Skeletal muscle satellite cell (primary cell): ENCODE measurements around the gene SIX1. TPM values are rescaled to one million over a fixed set of nuclear protein-coding genes. Genes with fewer than 3 reads are reported as not detected.

ENCODE experiments used
- H3K27me3 ChIP-seq: 2 replicates; pipeline ENCODE4 v1.7.0; 2013; ENCODE audit warnings: low read length; ENCODE audit not compliant: control insufficient read depth, insufficient read depth
- H3K36me3 ChIP-seq: 2 replicates; pipeline ENCODE4 v1.7.0; 2013; ENCODE audit warnings: mild to moderate bottlenecking, control low read depth, low read length; ENCODE audit not compliant: insufficient read depth
- H3K4me1 ChIP-seq: 2 replicates; pipeline ENCODE4 v1.7.0; 2013; ENCODE audit warnings: low read length; ENCODE audit not compliant: control insufficient read depth, insufficient read depth
- H3K4me2 ChIP-seq: 2 replicates; pipeline ENCODE4 v1.7.0; 2013; ENCODE audit warnings: mild to moderate bottlenecking, low read length
- H3K4me3 ChIP-seq: 2 replicates; pipeline ENCODE4 v1.7.0; 2013; ENCODE audit warnings: low read length
- H3K9ac ChIP-seq: 2 replicates; pipeline ENCODE4 v1.7.0; 2013; ENCODE audit warnings: mild to moderate bottlenecking, low read depth, low read length, moderate library complexity
- H3K9me3 ChIP-seq: replicated peaks from 2 replicates; pipeline ENCODE4 v1.7.0; 2013; ENCODE audit warnings: mild to moderate bottlenecking, control low read depth, low read length
- total RNA-seq: library from RNA; depleted of rRNA; stranded (reverse); fragments of >200 nt; gene quantifications from 2 replicates; pipeline ENCODE4 v1.2.3, GENCODE V29; 2012; rRNA removed

Gene SIX1
- 8.1 and 15.9 TPM in 2 replicates for total RNA-seq

GRCh38 chr14:60648934-60649874, at the start of gene SIX1:
Gene SIX1 (minus strand): TSS chr14:60649477. CDS start chr14:60649189, 288 bp downstream.
- peaks cover 38% of the 10 kb centered on the region for H3K4me1 ChIP-seq
- H3K4me2 ChIP-seq, result peak within 1 kb of the TSS; percentile 95
- H3K27me3 ChIP-seq, result no peaks in the 10 kb centered on the region
- peaks cover 43% of the 10 kb centered on the region for H3K36me3 ChIP-seq
- H3K9ac ChIP-seq, result peak within 1 kb of the TSS; percentile 90
- H3K4me3 ChIP-seq, result peak within 1 kb of the TSS; percentile 94
- H3K9me3 ChIP-seq, result no peaks in the 10 kb centered on the region

GRCh38 chr14:60695327-60695726, 46.0 kb upstream of the SIX1 start:
- Histone ChIP-seq H3K36me3 (no peaks in the 10 kb centered on the region), H3K9ac (no peak overlapping the region), H3K4me3 (no peak overlapping the region), H3K9me3 (no peaks in the 10 kb centered on the region), H3K27me3 (no peaks in the 10 kb centered on the region), H3K4me1 (no peaks in the 10 kb centered on the region), H3K4me2 (no peak overlapping the region)

GRCh38 chr14:60691383-60692113, 42.3 kb upstream of the SIX1 start:
- Histone ChIP-seq H3K4me2 (no peak overlapping the region), H3K9ac (no peak overlapping the region), H3K36me3 (no peaks in the 10 kb centered on the region), H3K27me3 (no peaks in the 10 kb centered on the region), H3K4me1 (no peaks in the 10 kb centered on the region), H3K4me3 (no peak overlapping the region), H3K9me3 (no peaks in the 10 kb centered on the region)

GRCh38 chr14:60686865-60687264, 37.6 kb upstream of the SIX1 start:
- H3K4me2 ChIP-seq, result no peak overlapping the region
- no peak overlapping the region for H3K4me3 ChIP-seq
- no peaks in the 10 kb centered on the region for H3K27me3 ChIP-seq
- H3K36me3 ChIP-seq, result no peaks in the 10 kb centered on the region
- H3K9ac ChIP-seq, result no peak overlapping the region
- H3K9me3 ChIP-seq, result no peaks in the 10 kb centered on the region
- H3K4me1 ChIP-seq, result no peaks in the 10 kb centered on the region

GRCh38 chr14:60684203-60684602, 34.9 kb upstream of the SIX1 start:
- Histone ChIP-seq H3K4me1 (no peaks in the 10 kb centered on the region), H3K4me2 (no peak overlapping the region), H3K4me3 (no peak overlapping the region), H3K27me3 (no peaks in the 10 kb centered on the region), H3K9ac (no peak overlapping the region), H3K9me3 (no peaks in the 10 kb centered on the region), H3K36me3 (no peaks in the 10 kb centered on the region)

GRCh38 chr14:60681271-60681670, 32.0 kb upstream of the SIX1 start:
- Histone ChIP-seq H3K4me2 (no peak overlapping the region), H3K9me3 (no peaks in the 10 kb centered on the region), H3K9ac (no peak overlapping the region), H3K4me3 (no peak overlapping the region), H3K36me3 (no peaks in the 10 kb centered on the region), H3K27me3 (no peaks in the 10 kb centered on the region), H3K4me1 (no peaks in the 10 kb centered on the region)

GRCh38 chr14:60680511-60680910, 31.2 kb upstream of the SIX1 start:
- no peak overlapping the region for H3K4me2 ChIP-seq
- H3K9ac ChIP-seq, result no peak overlapping the region

GRCh38 chr14:60679566-60680258, 30.4 kb upstream of the SIX1 start:
- Histone ChIP-seq H3K36me3 (no peaks in the 10 kb centered on the region), H3K9me3 (no peaks in the 10 kb centered on the region), H3K4me2 (no peak overlapping the region), H3K27me3 (no peaks in the 10 kb centered on the region), H3K9ac (no peak overlapping the region), H3K4me1 (no peaks in the 10 kb centered on the region), H3K4me3 (no peak overlapping the region)

More at GRCh38 chr14:60680511-60680910, 31.2 kb upstream of the SIX1 start:
- no peaks in the 10 kb centered on the region for H3K4me1 ChIP-seq
- no peaks in the 10 kb centered on the region for H3K27me3 ChIP-seq
- H3K9me3 ChIP-seq, result no peaks in the 10 kb centered on the region
- no peak overlapping the region for H3K4me3 ChIP-seq
- H3K36me3 ChIP-seq, result no peaks in the 10 kb centered on the region

- Histone ChIP-seq H3K9me3 (no peaks in the 10 kb centered on the region), H3K9ac (no peak overlapping the region), H3K4me3 (no peak overlapping the region), H3K27me3 (no peaks in the 10 kb centered on the region), H3K4me2 (no peak overlapping the region), H3K36me3 (no peaks in the 10 kb centered on the region), H3K4me1 (no peaks in the 10 kb centered on the region)
Observed at GRCh38 chr14:60677701-60678100, 28.4 kb upstream of the SIX1 start.

- H3K4me1 ChIP-seq, result no peaks in the 10 kb centered on the region
- H3K9ac ChIP-seq, result no peak overlapping the region
- H3K36me3 ChIP-seq, result no peaks in the 10 kb centered on the region
- no peaks in the 10 kb centered on the region for H3K27me3 ChIP-seq
- H3K4me3 ChIP-seq, result no peak overlapping the region
- H3K4me2 ChIP-seq, result no peak overlapping the region
- H3K9me3 ChIP-seq, result no peaks in the 10 kb centered on the region
Observed at GRCh38 chr14:60670989-60671388, 21.7 kb upstream of the SIX1 start.

GRCh38 chr14:60668431-60669112, 19.3 kb upstream of the SIX1 start:
- no peaks in the 10 kb centered on the region for H3K27me3 ChIP-seq
- H3K36me3 ChIP-seq, result no peaks in the 10 kb centered on the region
- H3K4me2 ChIP-seq, result no peak overlapping the region
- H3K4me1 ChIP-seq, result peaks cover 6% of the 10 kb centered on the region
- H3K9ac ChIP-seq, result no peak overlapping the region
- no peak overlapping the region for H3K4me3 ChIP-seq
- H3K9me3 ChIP-seq, result no peaks in the 10 kb centered on the region
